GF-D8 (cell line): ENCODE results near the gene CTIF.

Experiments used
- DNase-seq: peaks from one replicate; lab custom pipeline; 2025; lab: John Stamatoyannopoulos, UW

Gene CTIF

GRCh38 chr18:48753691-48754090, 214.9 kb downstream of the CTIF start:
- no peak for DNase-seq

- no peak for DNase-seq
These were observed 215.7 kb downstream of the CTIF start for GRCh38 chr18:48754559-48754958.

GRCh38 chr18:48754993-48755473, 216.2 kb downstream of the CTIF start:
- no peak for DNase-seq

GRCh38 chr18:48756511-48757226, 217.8 kb downstream of the CTIF start:
- DNase-seq, result no peak

GRCh38 chr18:48757367-48757766, 218.5 kb downstream of the CTIF start:
- no peak for DNase-seq

- DNase-seq, result no peak
These were observed 219.1 kb downstream of the CTIF start for GRCh38 chr18:48757906-48758305.

GRCh38 chr18:48761582-48761981, 222.8 kb downstream of the CTIF start:
- DNase-seq, result no peak

- DNase-seq, result no peak
These were observed 223.2 kb downstream of the CTIF start for GRCh38 chr18:48762022-48762421.

GRCh38 chr18:48762836-48763718, 224.2 kb downstream of the CTIF start:
- DNase-seq, result no peak

- no peak for DNase-seq
These were observed 224.9 kb downstream of the CTIF start for GRCh38 chr18:48763719-48764100.

GRCh38 chr18:48765053-48765452, 226.2 kb downstream of the CTIF start:
- no peak for DNase-seq

- DNase-seq, result no peak
These were observed 227.2 kb downstream of the CTIF start for GRCh38 chr18:48766026-48766425.

- no peak for DNase-seq
These were observed 227.7 kb downstream of the CTIF start for GRCh38 chr18:48766487-48766886.

- no peak for DNase-seq
These were observed 228.4 kb downstream of the CTIF start for GRCh38 chr18:48767090-48767690.

- no peak for DNase-seq
These were observed 230.3 kb downstream of the CTIF start for GRCh38 chr18:48769006-48769636.

- no peak for DNase-seq
These were observed 231.4 kb downstream of the CTIF start for GRCh38 chr18:48770243-48770642.

- no peak for DNase-seq
These were observed 233.0 kb downstream of the CTIF start for GRCh38 chr18:48771641-48772375.

- DNase-seq, result no peak
These were observed 233.6 kb downstream of the CTIF start for GRCh38 chr18:48772457-48772856.

- DNase-seq, result no peak
These were observed 235.0 kb downstream of the CTIF start for GRCh38 chr18:48773821-48774220.

- DNase-seq, result no peak
These were observed 236.1 kb downstream of the CTIF start for GRCh38 chr18:48774941-48775340.

- no peak for DNase-seq
These were observed 236.7 kb downstream of the CTIF start for GRCh38 chr18:48775372-48776155.
